Subcutaneous adipose tissue (tissue), 4 donors: ENCODE results near the gene MED27. TPM values are rescaled to one million over a fixed set of nuclear protein-coding genes. Genes with fewer than 3 reads are reported as not detected.

Experiments used
- total RNA-seq, 4 donors: library from RNA; depleted of rRNA; stranded (reverse); fragments of >200 nt; gene quantifications; one replicate each; pipeline ENCODE4 v1.1.0, GENCODE V29; 2016
- TF ChIP-seq, protein P1 (sequence below): fragments of 450-650 bp; IDR thresholded peaks from one replicate; pipeline ENCODE4 v1.5.1; 2016; ENCODE audit warnings: low read depth, mild to moderate bottlenecking, control low read depth, antibody characterized with exemption, moderate library complexity

Gene MED27
- total RNA-seq, 4 donors from 2014 or later, result 7.3 to 13.4 (median 9.9) TPM

DNA sequence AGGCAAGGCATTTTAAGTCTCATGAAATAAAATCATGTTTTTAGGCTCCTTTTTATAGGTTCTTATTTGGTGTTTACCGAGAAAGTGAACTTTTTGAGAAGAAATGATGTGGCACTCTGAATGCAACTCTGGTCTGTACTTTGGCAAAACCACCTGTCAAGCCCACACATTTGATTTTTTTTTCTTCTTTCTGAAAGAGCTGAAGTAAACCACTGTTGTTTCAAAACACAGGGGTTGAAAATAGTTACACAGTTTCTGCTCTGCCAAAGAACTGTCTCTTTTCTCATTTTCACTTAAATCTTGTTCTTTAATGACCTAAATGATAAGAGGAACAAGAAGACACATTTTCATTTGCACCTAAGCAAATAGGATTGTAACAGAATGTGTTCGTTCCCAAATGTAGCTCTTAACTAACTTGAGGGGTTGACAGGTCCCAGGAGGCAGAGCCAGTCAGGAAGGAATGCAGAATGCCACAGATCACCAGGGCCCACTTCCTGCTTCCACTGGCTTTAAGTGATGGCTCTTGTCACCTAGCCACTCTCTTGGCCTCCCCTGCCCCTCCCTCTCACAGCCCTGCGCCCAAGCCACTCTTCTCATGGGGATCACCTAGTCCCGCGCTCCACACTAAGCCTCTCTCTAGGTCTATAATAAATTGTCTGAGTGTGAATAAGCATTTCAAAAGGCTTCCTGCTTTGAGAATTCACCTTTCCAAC is 47.3 kb downstream of the MED27 start:
- TF ChIP-seq, protein P1, sequence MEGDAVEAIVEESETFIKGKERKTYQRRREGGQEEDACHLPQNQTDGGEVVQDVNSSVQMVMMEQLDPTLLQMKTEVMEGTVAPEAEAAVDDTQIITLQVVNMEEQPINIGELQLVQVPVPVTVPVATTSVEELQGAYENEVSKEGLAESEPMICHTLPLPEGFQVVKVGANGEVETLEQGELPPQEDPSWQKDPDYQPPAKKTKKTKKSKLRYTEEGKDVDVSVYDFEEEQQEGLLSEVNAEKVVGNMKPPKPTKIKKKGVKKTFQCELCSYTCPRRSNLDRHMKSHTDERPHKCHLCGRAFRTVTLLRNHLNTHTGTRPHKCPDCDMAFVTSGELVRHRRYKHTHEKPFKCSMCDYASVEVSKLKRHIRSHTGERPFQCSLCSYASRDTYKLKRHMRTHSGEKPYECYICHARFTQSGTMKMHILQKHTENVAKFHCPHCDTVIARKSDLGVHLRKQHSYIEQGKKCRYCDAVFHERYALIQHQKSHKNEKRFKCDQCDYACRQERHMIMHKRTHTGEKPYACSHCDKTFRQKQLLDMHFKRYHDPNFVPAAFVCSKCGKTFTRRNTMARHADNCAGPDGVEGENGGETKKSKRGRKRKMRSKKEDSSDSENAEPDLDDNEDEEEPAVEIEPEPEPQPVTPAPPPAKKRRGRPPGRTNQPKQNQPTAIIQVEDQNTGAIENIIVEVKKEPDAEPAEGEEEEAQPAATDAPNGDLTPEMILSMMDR, result no peak

DNA sequence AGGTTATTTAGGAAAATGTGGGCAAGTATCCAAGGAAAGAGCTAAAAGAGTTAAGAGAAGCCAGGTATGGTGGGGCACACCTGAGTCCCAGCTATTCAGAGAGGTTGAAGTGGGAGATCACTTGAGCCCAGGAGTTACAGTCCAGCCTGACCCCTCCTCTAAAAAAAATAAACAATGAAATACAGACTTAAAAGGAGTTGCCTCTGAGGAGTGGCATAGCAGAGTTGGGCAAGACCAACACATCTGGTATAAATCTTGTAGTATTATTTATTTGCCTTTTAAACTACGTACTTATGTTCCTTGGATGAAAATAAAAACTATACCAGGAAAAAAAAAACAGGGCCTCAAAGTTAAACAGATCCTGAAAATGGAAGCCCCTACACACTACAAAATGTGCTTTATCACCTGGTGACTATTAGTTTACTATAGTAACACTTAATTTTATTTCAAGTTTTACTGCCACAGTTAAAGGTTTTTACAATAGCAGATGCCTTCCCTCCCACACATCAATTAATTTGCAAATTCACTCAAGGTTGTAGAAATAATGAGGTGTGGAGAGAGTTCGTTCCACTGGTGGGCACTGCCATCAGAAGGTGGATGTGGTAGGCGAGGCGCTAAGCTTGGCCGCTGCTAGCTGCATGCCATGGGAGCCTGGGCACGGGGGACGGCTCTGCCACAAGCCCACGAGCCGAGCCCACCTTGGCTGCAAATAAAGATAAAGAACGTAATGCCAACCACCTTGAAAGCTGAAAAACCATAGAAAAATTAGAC is 48.0 kb downstream of the MED27 start:
- TF ChIP-seq, protein P1, result no peak

DNA sequence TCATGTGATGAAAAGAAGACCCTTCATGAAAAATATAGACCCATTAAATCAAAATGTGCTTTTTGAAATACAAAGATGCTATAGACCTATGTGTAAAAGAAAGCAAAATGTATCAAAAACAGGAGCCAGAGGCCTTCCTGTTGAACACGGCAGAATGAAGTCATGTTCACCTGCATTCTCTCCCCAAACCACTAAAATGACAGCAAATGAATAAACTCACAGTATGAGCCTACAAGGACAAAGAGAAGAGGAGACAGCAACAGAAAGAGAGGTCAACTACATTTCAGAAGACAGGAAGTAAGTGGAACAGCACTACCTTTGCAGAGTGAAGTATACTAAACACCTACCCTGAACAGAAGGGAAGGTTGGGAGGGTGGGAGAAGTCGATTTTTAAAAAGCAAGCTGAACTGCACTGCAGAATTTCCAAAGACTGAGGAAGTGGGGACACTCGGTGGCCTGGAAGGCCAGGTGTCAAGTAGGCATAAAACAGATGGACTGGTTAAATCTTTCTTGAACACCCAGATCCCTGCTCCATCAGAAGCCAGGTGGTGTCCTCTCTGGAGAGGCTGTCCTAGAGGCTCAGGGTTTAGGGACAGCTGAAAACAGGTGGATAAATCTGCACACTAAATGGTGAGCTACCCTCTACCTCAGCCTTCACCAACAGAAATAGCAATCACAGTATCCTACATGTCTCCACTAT is 48.9 kb downstream of the MED27 start:
- TF ChIP-seq, protein P1, result no peak

DNA sequence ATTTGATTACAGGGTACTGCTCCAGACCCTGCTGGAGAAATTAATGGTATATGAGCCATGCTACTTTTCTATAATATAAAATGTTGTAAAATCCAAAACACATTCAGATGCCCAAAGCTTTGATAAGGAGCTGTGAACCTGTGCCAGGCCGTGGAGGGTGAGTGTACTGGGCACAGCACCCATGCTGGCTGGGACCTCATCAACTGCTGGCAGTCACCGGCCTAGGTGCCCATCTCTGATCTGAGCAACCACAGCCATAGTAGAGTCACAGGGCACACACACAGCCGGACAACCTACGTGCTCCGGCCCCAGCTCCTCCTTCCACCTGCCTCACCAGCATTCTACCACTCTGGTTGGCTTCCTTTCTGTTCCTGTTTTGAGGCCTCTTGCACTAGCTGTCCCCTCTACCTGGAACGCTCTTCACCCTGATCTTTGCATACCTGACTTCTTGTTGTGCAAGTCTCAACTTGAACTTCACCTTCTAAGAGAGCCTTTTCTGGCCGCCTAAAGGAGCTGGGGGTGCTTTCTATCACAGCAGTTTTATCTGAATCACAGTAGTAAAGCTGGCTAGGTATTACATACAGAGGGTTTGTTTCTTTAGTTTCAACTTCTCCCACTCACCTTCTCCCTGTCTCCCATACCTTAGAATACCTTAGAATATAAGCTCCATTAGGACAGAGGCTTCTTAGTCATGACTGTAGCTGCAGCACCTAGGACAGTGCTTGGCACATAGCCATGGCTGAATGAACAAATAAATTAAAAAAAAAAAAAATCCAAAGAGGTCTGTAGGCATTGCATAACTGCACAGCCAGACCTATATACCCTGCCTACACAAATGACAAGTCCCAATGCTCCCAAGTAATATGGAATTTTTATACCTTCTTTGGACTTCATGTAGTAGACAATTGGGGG is 51.7 kb downstream of the MED27 start:
- TF ChIP-seq, protein P1, result no peak

DNA sequence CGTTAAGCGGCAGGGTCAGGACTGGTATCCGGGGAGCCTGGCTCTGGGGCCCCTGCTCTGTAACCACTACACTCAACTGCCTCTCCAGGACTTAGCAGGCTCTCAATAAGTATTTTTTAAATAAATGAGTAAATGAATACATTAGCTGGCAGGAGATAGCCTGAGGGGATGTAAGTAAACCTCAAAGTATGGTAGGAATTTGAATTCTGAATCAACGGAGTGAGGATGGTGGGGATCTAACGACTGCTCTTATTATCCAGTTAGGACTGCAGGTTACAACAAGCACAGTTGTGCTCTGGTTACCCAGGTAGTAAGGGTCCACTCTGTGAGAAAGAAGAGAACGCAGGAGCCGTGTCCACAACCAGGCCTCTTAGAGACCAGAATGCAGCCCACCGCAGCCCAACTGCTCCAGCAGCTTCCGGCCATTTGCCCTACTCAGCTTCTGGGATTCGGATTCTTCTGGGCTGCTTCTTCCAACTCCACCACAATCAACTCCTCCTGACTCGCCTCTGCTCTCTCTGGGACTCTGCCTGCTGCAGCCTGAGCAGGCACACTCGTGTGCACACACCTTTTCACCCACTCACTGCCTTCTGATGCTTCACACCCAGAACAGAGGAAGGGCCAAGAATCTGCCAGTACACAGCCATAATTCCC is 52.6 kb downstream of the MED27 start:
- TF ChIP-seq, protein P1, result no peak

DNA sequence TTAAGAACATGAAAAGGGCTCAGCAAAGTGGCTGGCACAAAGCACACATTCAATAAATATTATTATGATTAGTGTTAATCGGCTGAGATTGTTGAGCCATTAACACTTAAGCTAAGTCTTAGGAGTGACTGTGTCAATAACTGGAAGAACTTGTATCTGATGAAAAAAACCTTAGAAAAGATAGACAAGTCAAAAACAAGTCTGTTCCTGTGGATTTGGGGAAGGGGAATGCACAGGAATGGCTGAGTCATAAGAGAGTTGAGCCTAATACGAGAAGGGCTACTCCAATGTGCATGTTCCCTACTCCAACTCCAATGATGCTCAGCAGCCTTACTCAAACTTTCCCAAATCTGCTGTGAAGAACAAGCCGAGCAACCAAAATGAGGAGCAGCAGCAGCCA is 53.9 kb downstream of the MED27 start:
- TF ChIP-seq, protein P1, result no peak
